IPS-18c (cell line): Measurements from ENCODE around the gene PIP5K1B.

Experiments
- H3K4me3 ChIP-seq: 2 replicates; pipeline ENCODE4 v1.7.0; 2013; ENCODE audit warnings: low read depth, mild to moderate bottlenecking, low read length, moderate library complexity; ENCODE audit not compliant: insufficient read depth
- H3K9me3 ChIP-seq: one replicate; pipeline ENCODE4 v1.6.1; 2013; ENCODE audit warnings: mild to moderate bottlenecking, low read length, moderate library complexity; ENCODE audit not compliant: control insufficient read depth, insufficient read depth

Gene PIP5K1B

GRCh38 chr9:68847765-68848164 lies 142.7 kb downstream of the PIP5K1B start:
- H3K4me3 ChIP-seq = no peak overlapping the region
- H3K9me3 ChIP-seq = peaks cover 4% of the 10 kb centered on the region

- Histone ChIP-seq H3K9me3 (peaks cover 4% of the 10 kb centered on the region), H3K4me3 (no peak overlapping the region)
Observed at GRCh38 chr9:68851657-68852056, 146.6 kb downstream of the PIP5K1B start.

DNA sequence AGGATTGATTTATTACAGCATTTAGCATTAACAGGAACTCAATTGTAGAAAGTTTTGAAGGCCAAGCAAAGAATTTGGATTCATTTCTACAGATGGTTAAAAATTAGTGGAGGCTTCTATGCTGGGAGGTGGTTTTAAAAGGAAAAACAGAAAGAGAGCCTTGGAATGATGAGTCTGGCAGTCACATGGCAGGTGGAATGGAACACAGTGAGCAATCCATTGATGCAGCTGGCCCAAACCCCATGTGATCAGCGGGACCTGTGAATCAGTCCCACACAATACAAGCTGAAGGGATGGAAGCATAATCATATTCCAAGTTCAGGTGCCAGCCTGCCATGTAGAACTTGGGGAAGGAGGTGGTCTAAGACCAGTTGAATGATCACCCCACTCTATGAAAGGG lies 147.9 kb downstream of the PIP5K1B start:
- no peak overlapping the region for H3K4me3 ChIP-seq
- H3K9me3 ChIP-seq = peaks cover 4% of the 10 kb centered on the region

DNA sequence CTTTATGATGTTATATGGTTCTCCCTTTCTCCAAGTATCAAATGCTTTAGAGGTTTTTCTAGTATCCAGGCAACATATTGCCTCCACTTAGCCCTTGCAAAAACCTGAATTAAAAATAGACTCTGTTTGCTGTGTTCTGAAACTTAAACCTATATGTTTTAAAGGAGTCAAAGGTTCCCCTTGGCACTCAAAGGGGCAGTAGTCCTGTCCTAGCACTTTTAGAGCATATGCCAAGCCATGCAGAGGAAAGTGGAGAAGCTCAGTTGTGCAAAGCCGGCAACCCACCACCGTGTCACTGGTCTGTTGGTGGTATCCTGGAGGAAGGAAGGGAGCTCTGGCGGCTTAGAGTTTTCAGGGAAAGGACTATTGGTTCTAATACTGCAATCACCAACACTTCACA lies 154.3 kb downstream of the PIP5K1B start:
- Histone ChIP-seq H3K9me3 (no peaks in the 10 kb centered on the region), H3K4me3 (no peak overlapping the region)

GRCh38 chr9:68860419-68860818 lies 155.4 kb downstream of the PIP5K1B start:
- H3K4me3 ChIP-seq = no peak overlapping the region
- no peaks in the 10 kb centered on the region for H3K9me3 ChIP-seq

- Histone ChIP-seq H3K4me3 (no peak overlapping the region), H3K9me3 (no peaks in the 10 kb centered on the region)
Observed at GRCh38 chr9:68861436-68861835, 156.4 kb downstream of the PIP5K1B start.

DNA sequence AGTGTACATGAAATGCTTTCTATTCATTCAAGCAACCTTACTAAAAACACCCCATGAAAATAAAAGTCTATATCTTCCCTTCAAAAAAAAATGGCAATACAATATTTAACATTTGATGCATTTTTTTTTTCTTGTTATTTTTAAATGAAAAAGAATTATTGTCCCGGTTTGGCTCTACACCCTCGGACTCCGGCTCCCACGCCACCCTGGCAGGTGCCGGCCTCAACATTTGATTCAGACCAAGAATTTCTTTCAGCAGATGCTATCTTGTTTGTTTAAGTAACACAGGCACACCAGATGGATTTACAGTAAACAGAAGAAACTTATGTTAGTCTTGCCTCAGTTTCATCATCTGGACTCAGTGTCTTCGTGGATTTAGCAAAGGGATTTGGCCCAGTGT lies 162.0 kb downstream of the PIP5K1B start:
- no peak overlapping the region for H3K4me3 ChIP-seq
- no peaks in the 10 kb centered on the region for H3K9me3 ChIP-seq

DNA sequence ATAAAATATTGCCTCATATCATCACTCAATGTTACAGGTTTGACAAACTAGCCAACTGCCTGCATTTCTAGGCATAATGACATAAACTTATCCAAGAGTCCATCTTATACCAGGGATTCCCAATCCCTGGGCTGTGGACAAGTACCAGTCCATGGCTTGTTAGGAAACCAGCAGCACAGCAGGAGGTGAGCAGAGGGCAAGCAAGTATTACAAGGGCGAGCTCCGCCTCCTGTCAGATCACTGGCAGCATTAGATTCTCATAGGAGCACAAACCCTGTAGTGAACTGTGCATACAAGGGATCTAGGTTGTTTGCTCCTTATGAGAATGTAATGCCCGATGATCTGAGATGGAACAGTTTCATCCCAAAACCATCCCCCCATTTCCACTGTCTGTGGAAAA lies 164.0 kb downstream of the PIP5K1B start:
- Histone ChIP-seq H3K4me3 (no peak overlapping the region), H3K9me3 (no peaks in the 10 kb centered on the region)

DNA sequence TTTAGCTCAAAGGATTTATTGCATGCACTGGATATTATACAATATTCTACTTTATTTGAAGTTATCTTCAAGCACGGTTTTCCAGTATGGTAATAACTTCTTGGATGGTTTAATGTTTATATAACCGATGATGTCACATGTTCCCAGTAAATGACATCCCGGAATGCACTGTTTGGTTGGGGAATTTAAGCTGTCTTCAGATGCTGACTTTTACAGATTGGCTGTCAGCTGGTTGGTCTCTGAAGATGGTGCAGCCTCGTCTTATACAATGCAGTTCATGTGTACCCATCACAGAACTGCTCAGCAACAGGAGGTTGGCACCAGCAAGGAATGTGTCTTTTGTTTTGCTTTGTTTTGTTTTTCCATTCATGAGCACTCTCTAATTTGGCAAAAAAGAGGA lies 165.0 kb downstream of the PIP5K1B start:
- Histone ChIP-seq H3K4me3 (no peak overlapping the region), H3K9me3 (no peaks in the 10 kb centered on the region)

GRCh38 chr9:68871236-68871635 lies 166.2 kb downstream of the PIP5K1B start:
- Histone ChIP-seq H3K9me3 (no peaks in the 10 kb centered on the region), H3K4me3 (no peak overlapping the region)

DNA sequence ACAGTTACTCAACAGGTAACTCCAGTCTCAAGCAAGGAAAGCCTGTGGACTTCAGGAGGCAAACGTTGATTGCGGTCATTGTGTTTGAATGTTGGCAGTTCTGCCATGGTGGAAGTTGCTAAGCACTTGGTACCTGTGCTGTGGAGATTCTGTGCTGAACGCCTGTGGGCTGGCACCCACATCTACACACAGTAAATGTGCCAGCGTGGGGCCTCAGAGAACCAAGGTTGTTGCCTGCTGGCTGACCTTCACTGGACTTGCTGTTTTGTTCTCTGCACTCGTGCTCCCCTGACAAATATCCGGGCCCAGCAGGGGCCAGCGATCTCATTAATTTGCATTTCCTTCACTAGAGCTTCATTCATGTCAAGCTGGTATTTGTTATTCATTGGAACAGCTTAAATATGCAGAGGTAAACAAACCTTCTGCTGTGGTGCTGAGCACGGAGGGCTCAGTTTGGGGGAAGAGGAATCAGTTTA lies 167.0 kb downstream of the PIP5K1B start:
- H3K4me3 ChIP-seq = no peak overlapping the region

DNA sequence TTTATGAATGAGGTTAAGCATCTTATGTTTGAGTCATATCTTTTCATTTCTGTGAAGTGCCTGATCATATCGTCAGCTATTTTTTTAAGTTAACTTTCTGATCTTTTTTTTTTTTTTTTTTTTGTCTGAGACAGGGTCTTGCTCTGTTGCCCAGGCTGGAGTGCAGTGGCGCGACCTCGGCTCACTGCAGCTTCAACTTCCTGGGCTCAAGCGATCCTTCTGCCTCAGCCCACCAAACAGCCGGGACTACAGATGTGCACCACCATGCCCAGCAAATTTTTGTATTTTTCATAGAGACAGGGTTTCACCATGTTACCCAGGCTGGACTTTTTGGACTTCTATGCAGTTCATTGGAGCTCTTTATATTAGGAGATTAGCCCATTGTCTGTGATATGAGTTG lies 168.1 kb downstream of the PIP5K1B start:
- Histone ChIP-seq H3K9me3 (no peaks in the 10 kb centered on the region), H3K4me3 (no peak overlapping the region)

More for the DNA sequence above, 167.0 kb downstream of the PIP5K1B start:
- no peaks in the 10 kb centered on the region for H3K9me3 ChIP-seq

DNA sequence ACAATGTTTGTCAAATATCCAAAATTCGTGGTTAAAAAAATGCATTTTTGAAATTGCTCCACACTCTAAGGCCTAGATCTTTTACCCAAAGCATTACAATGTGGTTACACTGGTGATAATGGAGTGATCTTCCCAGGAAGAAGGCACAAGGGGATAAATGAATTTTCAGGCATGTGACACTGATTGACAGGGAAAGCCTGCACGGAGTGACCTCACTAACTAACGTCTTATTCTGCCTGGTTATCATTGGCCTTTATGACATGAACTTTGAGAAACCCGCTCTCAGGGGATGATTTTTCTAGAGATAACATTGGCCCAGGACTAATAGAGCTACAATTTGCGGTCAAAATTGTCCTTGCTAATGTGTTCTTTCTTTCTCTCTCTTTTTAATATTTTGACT lies 171.2 kb downstream of the PIP5K1B start:
- Histone ChIP-seq H3K4me3 (no peak overlapping the region), H3K9me3 (peaks cover 4% of the 10 kb centered on the region)

- H3K9me3 ChIP-seq = peaks cover 4% of the 10 kb centered on the region
- no peak overlapping the region for H3K4me3 ChIP-seq
Observed at GRCh38 chr9:68876681-68877080, 171.6 kb downstream of the PIP5K1B start.

DNA sequence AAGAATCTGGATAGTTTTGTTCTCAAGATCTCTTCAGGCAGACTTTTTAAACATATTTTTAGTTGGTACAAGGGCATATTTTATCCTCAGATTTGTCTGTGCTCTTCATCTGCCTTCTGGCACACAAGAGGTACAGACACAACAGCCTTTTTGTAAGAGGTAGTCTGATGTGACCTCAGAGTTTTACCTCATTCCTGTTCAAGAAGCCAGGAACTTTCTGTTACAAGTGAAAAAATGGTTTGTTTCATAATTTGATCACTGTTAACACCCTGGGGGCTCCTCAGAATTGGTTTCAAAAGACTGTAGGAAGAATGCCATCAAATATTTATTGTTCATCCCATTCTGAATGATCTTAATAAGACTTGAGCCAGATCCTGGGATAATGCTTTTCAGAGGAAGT lies 172.2 kb downstream of the PIP5K1B start:
- Histone ChIP-seq H3K9me3 (peaks cover 4% of the 10 kb centered on the region), H3K4me3 (no peak overlapping the region)

- H3K9me3 ChIP-seq = peaks cover 4% of the 10 kb centered on the region
- H3K4me3 ChIP-seq = no peak overlapping the region
Observed at GRCh38 chr9:68878450-68878849, 173.4 kb downstream of the PIP5K1B start.

- Histone ChIP-seq H3K4me3 (no peak overlapping the region), H3K9me3 (peaks cover 4% of the 10 kb centered on the region)
Observed at GRCh38 chr9:68883224-68883623, 178.2 kb downstream of the PIP5K1B start.

DNA sequence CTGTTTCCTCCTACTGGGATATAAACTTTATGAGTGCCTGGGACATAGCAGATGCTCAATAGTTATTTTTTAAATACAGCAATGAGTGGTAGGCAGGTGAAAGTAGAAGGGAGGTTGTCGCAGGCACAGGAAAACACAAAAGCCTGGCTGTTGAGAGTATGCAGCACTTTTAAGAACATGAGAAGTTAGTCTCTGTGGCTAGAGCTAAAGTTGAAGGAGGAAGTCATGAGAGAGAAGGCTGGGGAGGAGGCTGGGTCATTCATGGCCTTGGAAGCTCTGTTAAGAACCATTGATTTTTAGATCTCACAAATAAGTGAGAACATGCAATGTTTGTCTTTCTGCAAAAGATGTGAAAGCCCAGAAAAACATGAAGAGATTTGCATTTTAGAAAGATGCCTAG lies 182.2 kb downstream of the PIP5K1B start:
- no peak overlapping the region for H3K4me3 ChIP-seq
- no peaks in the 10 kb centered on the region for H3K9me3 ChIP-seq

- Histone ChIP-seq H3K9me3 (no peaks in the 10 kb centered on the region), H3K4me3 (no peak overlapping the region)
Observed at GRCh38 chr9:68894502-68894901, 189.5 kb downstream of the PIP5K1B start.
